ENCODE measurements around the gene GRM7. TPM values are rescaled to one million over a fixed set of nuclear protein-coding genes. Genes with fewer than 3 reads are reported as not detected.

Gene GRM7
- total RNA-seq, 2 experiments from 2014 or later: not detected

GRCh38 chr3:7158516-7158915 is 297.6 kb downstream of the GRM7 start:
- no peak overlapping the region for H3K4me3 Mint-ChIP-seq
- no peaks in the 10 kb centered on the region for H3K4me1 Mint-ChIP-seq
- no peaks in the 10 kb centered on the region for H3K27me3 Mint-ChIP-seq
- DNase-seq: no peak
- no peaks in the 10 kb centered on the region for H3K36me3 Mint-ChIP-seq
- no peak overlapping the region for H3K27ac Mint-ChIP-seq
- no peaks in the 10 kb centered on the region for H3K9me3 Mint-ChIP-seq

- H3K9me3 Mint-ChIP-seq: peaks cover 1% of the 10 kb centered on the region
- no peak overlapping the region for H3K27ac Mint-ChIP-seq
Observed at GRCh38 chr3:7160689-7161088, 299.8 kb downstream of the GRM7 start.

GRCh38 chr3:7166460-7166859 is 305.5 kb downstream of the GRM7 start:
- Mint-ChIP-seq H3K27ac (no peak overlapping the region), H3K4me3 (no peak overlapping the region)

More at GRCh38 chr3:7160689-7161088, 299.8 kb downstream of the GRM7 start:
- no peaks in the 10 kb centered on the region for H3K27me3 Mint-ChIP-seq
- no peaks in the 10 kb centered on the region for H3K36me3 Mint-ChIP-seq
- no peak for DNase-seq
- H3K4me1 Mint-ChIP-seq: no peaks in the 10 kb centered on the region
- no peak overlapping the region for H3K4me3 Mint-ChIP-seq

GRCh38 chr3:7171493-7171892 is 310.6 kb downstream of the GRM7 start:
- DNase-seq: no peak
- no peak overlapping the region for H3K4me3 Mint-ChIP-seq
- no peak overlapping the region for H3K27ac Mint-ChIP-seq
- no peaks in the 10 kb centered on the region for H3K36me3 Mint-ChIP-seq
- H3K4me1 Mint-ChIP-seq: no peaks in the 10 kb centered on the region
- H3K9me3 Mint-ChIP-seq: peaks cover 4% of the 10 kb centered on the region
- no peaks in the 10 kb centered on the region for H3K27me3 Mint-ChIP-seq

More at GRCh38 chr3:7166460-7166859, 305.5 kb downstream of the GRM7 start:
- no peaks in the 10 kb centered on the region for H3K4me1 Mint-ChIP-seq
- no peak for DNase-seq
- H3K9me3 Mint-ChIP-seq: peaks cover 6% of the 10 kb centered on the region
- H3K27me3 Mint-ChIP-seq: no peaks in the 10 kb centered on the region
- no peaks in the 10 kb centered on the region for H3K36me3 Mint-ChIP-seq

GRCh38 chr3:7172996-7173395 is 312.1 kb downstream of the GRM7 start:
- Mint-ChIP-seq H3K4me3 (no peak overlapping the region), H3K27me3 (no peaks in the 10 kb centered on the region), H3K36me3 (no peaks in the 10 kb centered on the region), H3K9me3 (peaks cover 4% of the 10 kb centered on the region), H3K4me1 (no peaks in the 10 kb centered on the region), H3K27ac (no peak overlapping the region)
- DNase-seq: no peak

GRCh38 chr3:7188551-7188950 is 327.6 kb downstream of the GRM7 start:
- no peaks in the 10 kb centered on the region for H3K4me1 Mint-ChIP-seq
- H3K27me3 Mint-ChIP-seq: no peaks in the 10 kb centered on the region
- H3K9me3 Mint-ChIP-seq: peaks cover 1% of the 10 kb centered on the region

GRCh38 chr3:7190095-7190494 is 329.2 kb downstream of the GRM7 start:
- no peaks in the 10 kb centered on the region for H3K27me3 Mint-ChIP-seq
- H3K4me1 Mint-ChIP-seq: no peaks in the 10 kb centered on the region
- H3K4me3 Mint-ChIP-seq: no peak overlapping the region
- H3K27ac Mint-ChIP-seq: no peak overlapping the region
- no peak for DNase-seq
- H3K9me3 Mint-ChIP-seq: peaks cover 1% of the 10 kb centered on the region
- H3K36me3 Mint-ChIP-seq: no peaks in the 10 kb centered on the region

More at GRCh38 chr3:7188551-7188950, 327.6 kb downstream of the GRM7 start:
- Mint-ChIP-seq H3K27ac (no peak overlapping the region), H3K36me3 (no peaks in the 10 kb centered on the region), H3K4me3 (no peak overlapping the region)
- DNase-seq: no peak

GRCh38 chr3:7193269-7193668 is 332.4 kb downstream of the GRM7 start:
- Mint-ChIP-seq H3K4me1 (no peaks in the 10 kb centered on the region), H3K9me3 (peaks cover 3% of the 10 kb centered on the region), H3K27ac (no peak overlapping the region), H3K27me3 (no peaks in the 10 kb centered on the region), H3K4me3 (no peak overlapping the region), H3K36me3 (no peaks in the 10 kb centered on the region)
- no peak for DNase-seq

GRCh38 chr3:7194071-7194835 is 333.3 kb downstream of the GRM7 start:
- DNase-seq: no peak
- Mint-ChIP-seq H3K9me3 (peaks cover 3% of the 10 kb centered on the region), H3K4me1 (no peaks in the 10 kb centered on the region), H3K36me3 (no peaks in the 10 kb centered on the region), H3K27ac (no peak overlapping the region), H3K4me3 (no peak overlapping the region), H3K27me3 (no peaks in the 10 kb centered on the region)

- no peak overlapping the region for H3K4me3 Mint-ChIP-seq
- no peaks in the 10 kb centered on the region for H3K36me3 Mint-ChIP-seq
- no peak overlapping the region for H3K27ac Mint-ChIP-seq
- no peaks in the 10 kb centered on the region for H3K4me1 Mint-ChIP-seq
- DNase-seq: no peak
- H3K27me3 Mint-ChIP-seq: no peaks in the 10 kb centered on the region
- peaks cover 3% of the 10 kb centered on the region for H3K9me3 Mint-ChIP-seq
Observed at GRCh38 chr3:7195934-7196333, 335.0 kb downstream of the GRM7 start.

GRCh38 chr3:7201784-7202183 is 340.9 kb downstream of the GRM7 start:
- Mint-ChIP-seq H3K9me3 (peaks cover 3% of the 10 kb centered on the region), H3K36me3 (no peaks in the 10 kb centered on the region), H3K4me3 (no peak overlapping the region), H3K27ac (no peak overlapping the region), H3K27me3 (no peaks in the 10 kb centered on the region), H3K4me1 (no peaks in the 10 kb centered on the region)
- DNase-seq: no peak

- no peaks in the 10 kb centered on the region for H3K9me3 Mint-ChIP-seq
- H3K27me3 Mint-ChIP-seq: no peaks in the 10 kb centered on the region
- no peak overlapping the region for H3K27ac Mint-ChIP-seq
- no peak for DNase-seq
- H3K4me1 Mint-ChIP-seq: no peaks in the 10 kb centered on the region
- no peaks in the 10 kb centered on the region for H3K36me3 Mint-ChIP-seq
- H3K4me3 Mint-ChIP-seq: no peak overlapping the region
Observed at GRCh38 chr3:7203969-7204847, 343.3 kb downstream of the GRM7 start.

GRCh38 chr3:7204848-7205156 is 343.9 kb downstream of the GRM7 start:
- no peaks in the 10 kb centered on the region for H3K36me3 Mint-ChIP-seq
- DNase-seq: no peak
- no peaks in the 10 kb centered on the region for H3K4me1 Mint-ChIP-seq
- no peaks in the 10 kb centered on the region for H3K9me3 Mint-ChIP-seq
- no peak overlapping the region for H3K4me3 Mint-ChIP-seq
- H3K27me3 Mint-ChIP-seq: no peaks in the 10 kb centered on the region
- H3K27ac Mint-ChIP-seq: no peak overlapping the region

GRCh38 chr3:7205535-7205934 is 344.6 kb downstream of the GRM7 start:
- Mint-ChIP-seq H3K27me3 (no peaks in the 10 kb centered on the region), H3K36me3 (no peaks in the 10 kb centered on the region), H3K4me1 (no peaks in the 10 kb centered on the region), H3K27ac (no peak overlapping the region), H3K4me3 (no peak overlapping the region), H3K9me3 (no peaks in the 10 kb centered on the region)
- DNase-seq: no peak

- H3K4me1 Mint-ChIP-seq: no peaks in the 10 kb centered on the region
- no peaks in the 10 kb centered on the region for H3K36me3 Mint-ChIP-seq
- no peak overlapping the region for H3K27ac Mint-ChIP-seq
Observed at GRCh38 chr3:7205962-7206361, 345.0 kb downstream of the GRM7 start.

More at GRCh38 chr3:7205962-7206361, 345.0 kb downstream of the GRM7 start:
- Mint-ChIP-seq H3K4me3 (no peak overlapping the region), H3K27me3 (no peaks in the 10 kb centered on the region), H3K9me3 (no peaks in the 10 kb centered on the region)
- no peak for DNase-seq
